ENCODE data around the gene ASIC1. TPM values are rescaled to one million over a fixed set of nuclear protein-coding genes. Genes with fewer than 3 reads are reported as not detected.
A peak's percentile ranks its signal among the peaks of the same experiment; 100 is the strongest.

The ASIC1 gene
- total and polyA plus RNA-seq, 2 donors from 2014 or later, result 0.99 to 1.6 TPM

DNA sequence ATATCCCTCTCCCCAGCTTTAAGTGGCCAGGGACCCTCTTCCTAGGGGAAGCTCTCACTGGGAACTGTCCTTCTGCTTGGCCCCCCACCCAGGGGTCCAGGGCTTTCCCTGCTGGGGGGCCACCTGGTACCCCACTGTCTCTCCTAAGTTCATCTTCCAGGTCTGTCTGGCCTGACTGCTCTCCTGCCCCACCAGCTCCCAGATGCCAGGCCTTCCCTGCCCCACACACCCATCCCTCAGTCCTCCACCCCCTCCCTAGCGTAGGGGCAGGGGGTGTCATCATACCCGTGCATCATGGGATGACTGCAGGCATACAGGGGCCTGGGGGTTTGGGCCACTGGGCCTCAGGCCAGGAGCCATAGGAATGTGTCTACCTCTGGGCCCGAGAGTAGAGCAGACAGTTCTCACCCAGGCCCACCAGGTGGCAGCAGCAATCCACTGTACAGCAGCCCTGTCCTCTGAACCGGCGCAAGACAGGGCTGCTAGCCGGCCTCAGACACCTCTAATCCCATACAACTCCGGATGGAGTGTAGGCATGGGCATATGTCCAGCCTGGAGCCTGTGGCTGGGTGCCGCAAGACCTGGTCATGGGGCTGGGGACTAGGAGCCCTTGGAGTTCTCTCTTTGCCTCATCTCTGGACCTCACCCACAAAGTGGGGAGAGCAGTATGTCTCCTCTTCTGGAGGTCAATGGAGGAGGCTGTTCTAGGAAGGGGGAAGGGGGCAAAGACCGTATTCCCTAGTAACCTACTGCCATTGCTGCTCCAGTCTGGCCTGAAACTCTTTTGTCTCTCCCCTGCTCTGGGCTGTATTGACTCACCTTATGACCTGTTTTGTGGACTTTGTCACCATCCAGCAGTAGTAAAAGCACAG is 17.8 kb downstream of the ASIC1 start:
- intact Hi-C loops (cut with DNase I), result loop anchor here (10.0 kb wide), 1 partner anchor 100 kb away; no protein-coding TSS in a partner anchor
- H3K36me3 ChIP-seq (ENCODE audit: control insufficient read depth in 2 of 3, insufficient read depth in 3 of 3, low read length in 3 of 3), result no peaks in the 10 kb centered on the region
- FAIRE-seq (no peak), DNase-seq (peak; percentile 89 to 92 (median 90))
- H3K9ac ChIP-seq (ENCODE audit: low read length in 3 of 3), result peak overlapping the region in 1 of 3 donors; percentile 9
- no peaks in the 10 kb centered on the region for H3K9me3 ChIP-seq (ENCODE audit: control insufficient read depth in 2 of 3, insufficient read depth in 1 of 3, low read length in 3 of 3)
- no peak overlapping the region for H3K4me3 ChIP-seq (ENCODE audit: low read length in 3 of 3)
- TF ChIP-seq, protein P1, sequence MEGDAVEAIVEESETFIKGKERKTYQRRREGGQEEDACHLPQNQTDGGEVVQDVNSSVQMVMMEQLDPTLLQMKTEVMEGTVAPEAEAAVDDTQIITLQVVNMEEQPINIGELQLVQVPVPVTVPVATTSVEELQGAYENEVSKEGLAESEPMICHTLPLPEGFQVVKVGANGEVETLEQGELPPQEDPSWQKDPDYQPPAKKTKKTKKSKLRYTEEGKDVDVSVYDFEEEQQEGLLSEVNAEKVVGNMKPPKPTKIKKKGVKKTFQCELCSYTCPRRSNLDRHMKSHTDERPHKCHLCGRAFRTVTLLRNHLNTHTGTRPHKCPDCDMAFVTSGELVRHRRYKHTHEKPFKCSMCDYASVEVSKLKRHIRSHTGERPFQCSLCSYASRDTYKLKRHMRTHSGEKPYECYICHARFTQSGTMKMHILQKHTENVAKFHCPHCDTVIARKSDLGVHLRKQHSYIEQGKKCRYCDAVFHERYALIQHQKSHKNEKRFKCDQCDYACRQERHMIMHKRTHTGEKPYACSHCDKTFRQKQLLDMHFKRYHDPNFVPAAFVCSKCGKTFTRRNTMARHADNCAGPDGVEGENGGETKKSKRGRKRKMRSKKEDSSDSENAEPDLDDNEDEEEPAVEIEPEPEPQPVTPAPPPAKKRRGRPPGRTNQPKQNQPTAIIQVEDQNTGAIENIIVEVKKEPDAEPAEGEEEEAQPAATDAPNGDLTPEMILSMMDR (IDR thresholded peaks at IDR 0.05; ENCODE audit: borderline replicate concordance, extremely low read depth, insufficient read depth), result peak; percentile 98
- peaks cover 0 to 2% (median 0%) of the 10 kb centered on the region in 3 donors for H3K4me1 ChIP-seq (ENCODE audit: control insufficient read depth in 2 of 3, insufficient read depth in 2 of 3, low read depth in 1 of 3, low read length in 3 of 3)
- no peaks in the 10 kb centered on the region for H3K27me3 ChIP-seq (ENCODE audit: control insufficient read depth, insufficient read depth, low read length)
- H3K27ac ChIP-seq (ENCODE audit: low read depth in 2 of 2, low read length in 2 of 2), result no peak overlapping the region

DNA sequence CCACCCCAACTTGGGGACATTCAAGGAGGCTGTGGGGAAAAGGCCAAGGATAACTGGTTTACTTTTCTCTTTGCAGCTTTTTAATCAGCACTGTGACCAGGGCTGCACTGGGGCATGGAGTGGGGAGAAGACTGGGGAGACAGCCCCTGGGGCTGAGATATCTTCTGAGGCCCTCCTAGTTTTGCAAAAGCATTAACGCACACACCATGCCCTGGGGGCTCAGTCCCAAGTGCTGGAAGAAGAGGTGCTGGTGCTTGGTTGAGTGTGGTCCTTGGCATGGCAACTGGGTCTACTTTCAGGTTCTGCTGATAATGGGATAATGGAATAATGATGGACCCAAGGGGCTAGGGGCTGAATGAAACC is 18.4 kb downstream of the ASIC1 start:
- intact Hi-C loops (cut with DNase I), result loop anchor here (10.0 kb wide), 1 partner anchor 99 kb away; no protein-coding TSS in a partner anchor
- H3K9ac ChIP-seq (ENCODE audit: low read length in 3 of 3), result no peak overlapping the region

DNA sequence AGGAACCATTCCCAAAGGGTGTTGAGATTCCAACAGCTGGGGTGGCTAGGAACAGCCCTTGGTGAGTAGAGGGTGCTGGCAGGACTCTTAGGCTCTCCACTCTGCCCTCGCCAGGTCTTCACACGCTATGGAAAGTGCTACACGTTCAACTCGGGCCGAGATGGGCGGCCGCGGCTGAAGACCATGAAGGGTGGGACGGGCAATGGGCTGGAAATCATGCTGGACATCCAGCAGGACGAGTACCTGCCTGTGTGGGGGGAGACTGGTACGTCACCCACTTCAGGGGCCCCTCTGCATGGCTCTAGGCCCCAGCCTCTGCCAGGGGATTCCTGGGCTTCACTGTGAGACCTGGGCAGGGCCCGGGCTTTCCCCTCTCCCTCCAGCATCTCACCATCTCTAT is 19.7 kb downstream of the ASIC1 start:
- H3K4me1 ChIP-seq (ENCODE audit: control insufficient read depth in 2 of 3, insufficient read depth in 2 of 3, low read depth in 1 of 3, low read length in 3 of 3), result peaks cover 0 to 2% (median 0%) of the 10 kb centered on the region in 3 donors
- no peaks in the 10 kb centered on the region for H3K27me3 ChIP-seq (ENCODE audit: control insufficient read depth, insufficient read depth, low read length)
- no peak overlapping the region for H3K27ac ChIP-seq (ENCODE audit: low read depth in 2 of 2, low read length in 2 of 2)
- no peak overlapping the region for H3K4me3 ChIP-seq (ENCODE audit: low read length in 3 of 3)
- H3K9me3 ChIP-seq (ENCODE audit: control insufficient read depth in 2 of 3, insufficient read depth in 1 of 3, low read length in 3 of 3), result no peaks in the 10 kb centered on the region
- intact Hi-C loops (cut with DNase I), result loop anchor here (10.0 kb wide), 1 partner anchor 98 kb away; no protein-coding TSS in a partner anchor
- no peaks in the 10 kb centered on the region for H3K36me3 ChIP-seq (ENCODE audit: control insufficient read depth in 2 of 3, insufficient read depth in 3 of 3, low read length in 3 of 3)
- TF ChIP-seq, protein P1 (IDR thresholded peaks at IDR 0.05; ENCODE audit: borderline replicate concordance, extremely low read depth, insufficient read depth), result no peak
- no peak for FAIRE-seq
- no peak overlapping the region for H3K9ac ChIP-seq (ENCODE audit: low read length in 3 of 3)
- DNase-seq, result peak in 1 of 5 donors; percentile 58

More for the DNA sequence above, 18.4 kb downstream of the ASIC1 start:
- H3K27ac ChIP-seq (ENCODE audit: low read depth in 2 of 2, low read length in 2 of 2), result no peak overlapping the region
- H3K4me3 ChIP-seq (ENCODE audit: low read length in 3 of 3), result no peak overlapping the region
- TF ChIP-seq, protein P1 (IDR thresholded peaks at IDR 0.05; ENCODE audit: borderline replicate concordance, extremely low read depth, insufficient read depth), result no peak
- FAIRE-seq, result no peak
- no peaks in the 10 kb centered on the region for H3K27me3 ChIP-seq (ENCODE audit: control insufficient read depth, insufficient read depth, low read length)
- no peaks in the 10 kb centered on the region for H3K4me1 ChIP-seq (ENCODE audit: control insufficient read depth in 2 of 3, insufficient read depth in 2 of 3, low read depth in 1 of 3, low read length in 3 of 3)
- H3K36me3 ChIP-seq (ENCODE audit: control insufficient read depth in 2 of 3, insufficient read depth in 3 of 3, low read length in 3 of 3), result no peaks in the 10 kb centered on the region
- no peaks in the 10 kb centered on the region for H3K9me3 ChIP-seq (ENCODE audit: control insufficient read depth in 2 of 3, insufficient read depth in 1 of 3, low read length in 3 of 3)
- DNase-seq, result peak in 1 of 5 donors; percentile 27
